GM21447 (cell line): Measurements from ENCODE around the gene ACTRT2.

ENCODE experiments used
- ATAC-seq: cut with Tn5 transposase; IDR thresholded peaks from one replicate; pipeline ENCODE4 v1.9.1; 2021; ENCODE audit not compliant: unreplicated experiment

Gene ACTRT2

GRCh38 chr1:3030663-3031381, 9.6 kb downstream of the ACTRT2 start:
- ATAC-seq, result no peak

GRCh38 chr1:3031401-3032221, 10.3 kb downstream of the ACTRT2 start:
- no peak for ATAC-seq

DNA sequence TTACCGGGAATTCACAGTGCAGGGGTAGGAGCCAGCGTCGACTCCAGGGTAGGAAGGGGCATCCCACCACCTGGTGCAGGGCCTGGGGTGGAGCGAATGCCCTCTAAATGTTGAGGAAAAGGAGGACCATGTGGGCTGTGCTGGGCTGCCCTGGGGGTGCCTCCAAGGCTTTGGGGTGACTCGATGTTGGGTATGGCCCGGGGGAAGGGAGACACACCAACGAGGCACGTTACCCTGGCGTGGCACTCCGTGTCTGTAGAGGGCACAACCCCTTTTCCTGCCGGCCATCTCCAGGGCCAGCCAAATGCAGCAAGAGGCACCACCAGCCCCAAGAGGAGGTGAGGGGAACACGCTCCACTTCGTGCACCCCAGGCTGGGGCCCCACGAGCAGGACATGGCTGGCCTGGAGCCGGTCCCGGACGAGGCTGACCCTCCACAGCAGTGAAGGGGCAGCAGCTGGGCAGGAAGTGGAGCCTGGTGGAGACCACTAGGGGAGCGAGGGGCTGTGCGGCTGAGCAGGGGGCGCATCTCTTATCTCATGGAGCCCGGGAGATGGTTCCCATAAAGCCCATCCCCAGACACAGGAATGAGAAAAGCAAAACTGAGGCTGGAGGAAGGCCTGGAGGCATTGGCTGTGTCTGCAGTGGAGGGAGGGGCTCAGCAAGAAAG, 11.2 kb downstream of the ACTRT2 start:
- ATAC-seq, result no peak

GRCh38 chr1:3033040-3033789, 11.9 kb downstream of the ACTRT2 start:
- ATAC-seq, result no peak

- ATAC-seq, result no peak
Observed at GRCh38 chr1:3033790-3034090, 12.5 kb downstream of the ACTRT2 start.

DNA sequence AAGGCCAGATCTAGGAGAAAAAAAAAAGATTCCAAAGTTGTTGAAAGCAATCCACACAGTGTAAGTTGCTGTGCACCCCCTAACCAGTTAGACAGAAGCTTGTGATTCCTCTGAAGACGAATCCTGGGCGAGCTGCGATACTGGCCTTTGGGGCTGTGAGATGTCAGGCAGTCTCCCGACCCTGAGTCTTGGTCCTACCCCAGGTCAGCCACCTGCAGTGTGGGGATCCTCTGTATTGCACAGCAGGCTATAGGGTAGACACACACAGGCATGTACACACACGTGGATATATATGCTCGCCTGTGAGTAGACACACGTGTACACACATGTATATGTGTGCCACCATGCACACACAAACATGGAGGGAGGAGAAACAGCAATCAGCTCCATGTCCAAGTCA, 12.9 kb downstream of the ACTRT2 start:
- ATAC-seq, result no peak

DNA sequence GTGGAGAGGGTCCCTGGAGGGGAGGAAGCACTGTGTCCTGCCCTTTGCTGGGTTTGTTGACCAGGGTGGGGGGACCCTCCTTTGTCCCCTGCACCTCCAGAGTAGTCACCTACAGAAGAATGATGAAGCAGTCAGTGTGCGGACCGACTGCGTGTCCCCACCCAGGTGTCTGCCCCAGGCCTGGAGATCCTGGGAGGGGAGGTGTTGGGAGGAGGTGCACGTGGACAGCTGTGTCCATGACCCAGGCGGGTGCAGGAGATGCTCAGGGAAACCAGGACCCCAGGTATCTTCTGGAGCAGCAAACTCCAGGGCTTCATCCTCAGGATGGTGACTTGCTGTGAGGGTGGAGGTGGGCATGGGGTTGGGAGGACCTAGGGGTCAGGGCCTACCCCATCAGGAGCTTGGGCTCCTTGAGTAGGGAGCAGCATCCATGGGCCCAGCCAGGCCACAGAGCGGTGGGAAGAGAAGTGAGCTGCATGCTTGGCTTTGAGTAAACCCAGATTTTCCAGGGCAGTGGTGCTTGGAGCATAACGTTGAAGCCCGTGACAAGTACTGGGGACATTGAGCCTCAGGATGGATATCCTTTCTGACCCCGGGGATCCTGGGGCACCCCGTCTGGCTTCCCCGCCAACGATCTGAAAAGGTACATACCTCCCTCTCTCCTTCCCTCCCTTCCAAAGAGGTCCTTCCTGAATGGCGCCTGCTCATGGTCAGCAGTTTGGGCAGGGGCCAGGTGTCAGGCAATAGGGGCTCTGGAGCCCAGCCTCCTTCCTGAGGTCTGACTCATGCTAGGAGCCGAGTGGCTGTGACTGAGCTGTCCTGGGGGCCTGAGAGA, 13.7 kb downstream of the ACTRT2 start:
- no peak for ATAC-seq

- no peak for ATAC-seq
Observed at GRCh38 chr1:3035563-3036446, 14.5 kb downstream of the ACTRT2 start.

GRCh38 chr1:3036447-3037280, 15.4 kb downstream of the ACTRT2 start:
- ATAC-seq, result no peak

DNA sequence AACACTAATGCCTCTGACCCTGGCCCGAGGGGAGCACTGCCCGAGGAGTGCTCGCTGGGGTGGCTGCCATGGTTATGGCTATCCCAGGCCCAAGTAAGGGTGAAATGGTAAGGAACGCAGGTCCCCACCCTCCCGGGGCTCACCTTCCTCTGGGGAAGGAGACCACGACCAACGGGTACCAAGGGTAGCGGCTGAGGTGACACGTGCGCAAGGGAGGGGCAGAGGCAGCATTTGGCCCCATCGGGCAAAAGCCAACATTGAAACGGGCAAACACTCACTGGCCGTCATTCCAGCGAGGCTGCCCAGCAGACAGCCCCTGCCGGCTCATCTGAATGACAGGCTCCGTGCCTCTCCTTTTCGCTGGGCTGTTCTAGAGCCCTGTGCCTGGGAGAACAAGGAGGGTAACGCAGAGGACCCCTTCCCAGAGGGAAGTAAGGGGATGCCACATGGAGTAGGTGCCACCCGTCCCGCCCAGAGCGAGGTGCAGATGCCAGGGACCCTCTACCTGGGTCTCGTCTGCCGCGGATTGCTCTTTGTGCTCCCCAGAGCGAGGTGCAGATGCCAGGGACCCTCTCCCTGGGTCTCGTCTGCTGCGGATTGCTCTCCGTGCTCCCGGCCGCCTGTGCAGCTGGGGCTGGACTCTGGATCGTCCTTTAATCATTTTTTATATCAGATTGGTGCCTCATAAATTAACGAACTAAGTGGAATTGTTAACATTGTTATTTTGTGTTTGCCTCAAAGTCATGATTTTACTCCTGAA, 16.2 kb downstream of the ACTRT2 start:
- no peak for ATAC-seq

DNA sequence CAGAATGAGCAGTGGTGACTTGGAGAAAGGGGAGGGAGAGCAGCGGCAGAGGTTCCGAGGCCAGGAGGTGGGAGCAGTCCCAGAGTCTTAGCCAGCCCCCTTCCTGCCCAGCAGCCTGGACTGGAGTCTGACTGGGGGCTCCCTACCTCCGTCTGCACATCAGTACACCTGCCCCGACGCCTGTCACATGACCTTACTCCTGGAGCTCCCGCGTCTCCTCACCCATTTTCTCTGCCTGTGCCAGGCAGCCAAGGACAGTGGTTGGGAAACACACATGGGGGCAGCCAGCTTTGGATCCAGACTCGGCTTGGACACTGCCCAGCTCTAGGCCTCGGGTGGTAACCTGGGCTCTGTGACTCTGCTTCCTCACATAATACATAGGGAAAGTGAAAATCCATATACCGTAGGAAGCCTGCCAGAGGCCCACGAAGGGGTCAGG, 16.9 kb downstream of the ACTRT2 start:
- ATAC-seq, result no peak

DNA sequence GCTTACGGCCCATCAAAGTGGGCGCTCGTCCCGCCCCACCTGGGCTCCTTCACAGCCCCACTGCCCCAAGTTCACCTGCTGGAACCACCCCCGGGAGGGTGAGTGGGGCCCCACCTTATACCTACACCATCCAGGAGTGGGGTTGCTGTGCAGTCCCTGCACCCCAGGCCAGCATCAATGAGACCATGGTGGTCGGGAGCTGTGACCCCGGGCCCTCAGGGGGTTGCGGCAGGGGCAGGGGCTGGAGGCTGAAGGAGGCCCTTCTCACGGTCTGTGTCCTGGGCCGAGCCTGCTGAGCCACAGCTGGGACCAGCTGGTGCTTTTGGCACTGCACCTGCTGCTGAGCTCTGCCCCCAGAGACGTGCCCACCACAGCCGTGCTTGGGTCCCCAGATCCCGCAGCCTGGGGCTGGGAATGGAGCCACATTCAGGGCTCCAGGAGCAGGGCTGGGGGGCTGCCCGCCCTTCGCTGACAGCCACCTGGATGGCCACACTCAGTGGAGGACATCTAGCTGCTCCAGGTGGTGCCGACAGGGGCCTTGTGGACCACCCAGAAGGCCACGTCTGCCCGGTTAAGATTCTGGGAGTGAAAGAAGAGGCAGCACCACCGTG, 17.4 kb downstream of the ACTRT2 start:
- ATAC-seq, result no peak

GRCh38 chr1:3040004-3040403, 18.7 kb downstream of the ACTRT2 start:
- no peak for ATAC-seq

DNA sequence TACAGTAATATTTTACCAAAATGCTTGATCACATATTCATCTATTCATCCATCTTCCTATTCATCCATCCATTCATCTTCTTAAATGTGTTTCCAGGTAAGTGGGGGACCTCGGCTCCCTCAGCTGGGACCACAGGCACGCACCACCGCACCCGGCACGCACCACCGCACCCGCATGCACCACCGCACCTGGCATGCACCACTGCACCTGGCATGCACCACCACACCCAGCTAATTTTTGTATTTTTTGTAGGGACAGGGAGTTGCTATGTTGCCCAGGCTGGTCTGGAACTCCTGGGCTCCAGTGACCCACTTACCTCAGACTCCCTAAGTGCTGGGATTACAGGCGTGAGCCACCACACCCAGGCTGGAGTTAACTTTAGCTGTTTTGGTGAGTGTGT, 21.2 kb downstream of the ACTRT2 start:
- no peak for ATAC-seq

DNA sequence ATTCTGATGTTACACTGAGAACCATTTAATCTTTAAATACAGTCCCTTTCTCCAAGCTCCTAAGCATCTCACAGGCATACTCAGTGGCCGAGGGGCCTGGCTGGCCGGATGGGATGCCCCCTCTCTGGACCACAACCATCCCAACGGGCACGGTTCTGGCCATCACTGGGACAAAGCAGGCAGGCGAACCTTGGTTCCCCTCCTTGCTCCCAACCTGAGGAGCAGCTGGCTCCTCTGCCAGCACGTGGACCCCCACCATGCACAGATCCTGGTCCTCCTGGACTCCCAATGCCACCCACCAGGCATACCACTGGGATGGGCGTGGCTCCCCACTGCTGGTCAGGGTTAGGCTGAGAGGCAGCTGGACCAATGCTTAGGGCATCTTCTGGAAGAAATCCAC, 27.9 kb downstream of the ACTRT2 start:
- ATAC-seq, result no peak

DNA sequence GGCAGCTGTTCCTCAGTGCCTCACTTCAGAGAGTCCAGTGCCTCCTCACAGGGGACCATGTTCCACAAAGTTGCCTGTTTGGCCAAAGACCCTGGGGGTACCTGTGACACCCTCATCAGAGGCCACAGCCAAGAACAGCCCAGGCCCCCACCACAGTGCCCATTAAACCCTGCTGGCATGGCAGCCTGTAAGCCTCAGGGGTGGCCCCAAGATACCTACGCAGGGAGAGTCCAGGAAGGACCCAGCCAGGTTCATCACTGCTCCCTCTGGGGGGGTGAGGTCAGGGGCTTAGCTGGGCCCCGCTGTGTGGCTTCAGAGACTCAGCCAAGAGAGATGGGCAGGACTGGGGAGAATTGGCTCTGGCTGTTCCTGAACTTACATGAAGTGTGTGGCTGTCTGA, 28.6 kb downstream of the ACTRT2 start:
- no peak for ATAC-seq

DNA sequence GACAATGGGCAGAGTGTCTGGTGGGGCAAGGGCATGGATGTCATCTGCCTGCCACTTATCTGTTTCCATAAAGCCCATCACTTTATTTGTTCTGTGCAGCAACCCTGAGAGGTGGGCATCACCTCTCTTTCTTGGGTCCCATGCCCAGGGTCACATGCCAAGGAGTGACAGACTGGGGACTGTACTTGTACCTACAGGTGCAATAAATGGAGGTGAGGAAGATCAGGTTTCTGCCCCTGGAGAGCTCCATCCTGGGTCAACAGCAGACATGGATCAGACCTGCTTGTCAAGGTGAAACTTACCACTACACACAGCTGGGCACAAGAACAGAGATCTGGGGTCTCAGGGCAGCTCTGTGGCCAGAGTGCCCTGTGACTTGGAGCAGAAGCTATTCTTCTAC, 29.3 kb downstream of the ACTRT2 start:
- no peak for ATAC-seq
